Tibial artery (tissue), 4 donors: ENCODE data around the gene RRAGD.
A peak's percentile ranks its signal among the peaks of the same experiment; 100 is the strongest.

ENCODE experiments used
- DNase-seq, 2 donors: peaks; one replicate each; pipeline ENCODE4 v3.0.0-alpha.2; 2019
- H3K27ac ChIP-seq, 2 donors: fragments of 200-600 bp; sonication (generic) in 1 of 2; 1 replicate in 1 of 2; 2 replicates in 1 of 2; pipeline ENCODE4 v1.5.1; 2018 to 2019; ENCODE audit warnings: mild to moderate bottlenecking in 1 of 2
- H3K27me3 ChIP-seq, 2 donors: fragments of 200-600 bp; sonication (generic) in 1 of 2; one replicate each; pipeline versions ENCODE4 v1.5.1 to v1.6.0; 2016 to 2019
- H3K36me3 ChIP-seq, 3 donors: fragments of 200-600 bp; sonication (generic) in 2 of 3; one replicate each; pipeline ENCODE4 v1.5.1; 2016 to 2019; ENCODE audit warnings: mild to moderate bottlenecking in 2 of 3
- H3K4me1 ChIP-seq, 4 donors: fragments of 200-600 bp; sonication (generic) in 2 of 4; 1 replicate in 3 of 4; 2 replicates in 1 of 4; pipeline ENCODE4 v1.5.1; 2016 to 2019
- H3K4me3 ChIP-seq, 2 donors: fragments of 200-600 bp; sonication (generic) in 1 of 2; 1 replicate in 1 of 2; 2 replicates in 1 of 2; pipeline ENCODE4 v1.5.1; 2018 to 2019; ENCODE audit warnings: mild to moderate bottlenecking in 2 of 2
- H3K9me3 ChIP-seq, 3 donors: fragments of 200-600 bp; sonication (generic) in 1 of 3; one replicate each; pipeline ENCODE4 v1.5.1; 2016 to 2019
- CTCF ChIP-seq, 2 experiments: fragments of 200-600 bp in 1 of 2; fragments of 450-650 bp in 1 of 2; IDR thresholded peaks; one replicate each; pipeline ENCODE4 v1.5.1; 2017 to 2019; ENCODE audit warnings: antibody characterized with exemption in 2 of 2, mild to moderate bottlenecking in 1 of 2, moderate library complexity in 1 of 2
- intact Hi-C: fragments of 100-400 bp; cut with DNase I; formaldehyde crosslinking; loops from one replicate; pipeline ENCODE4 v1.15.0; 2023; ENCODE audit warnings: low total_unique reads

The RRAGD gene

GRCh38 chr6:89430201-89430962 is 18.3 kb upstream of the RRAGD start:
- H3K4me3 ChIP-seq, result no peak overlapping the region
- peaks cover 0 to 20% (median 6%) of the 10 kb centered on the region in 4 donors for H3K4me1 ChIP-seq
- intact Hi-C loops, result no loop called here
- H3K9me3 ChIP-seq, result no peaks in the 10 kb centered on the region
- H3K36me3 ChIP-seq, result no peaks in the 10 kb centered on the region
- H3K27ac ChIP-seq, result no peak overlapping the region
- no peak for DNase-seq
- no peak for TF ChIP-seq CTCF (IDR thresholded peaks at IDR 0.05)
- no peaks in the 10 kb centered on the region for H3K27me3 ChIP-seq

GRCh38 chr6:89416796-89417195 is 4.7 kb upstream of the RRAGD start:
- Histone ChIP-seq H3K9me3 (no peaks in the 10 kb centered on the region), H3K36me3 (no peaks in the 10 kb centered on the region), H3K4me3 (no peak overlapping the region), H3K4me1 (peaks cover 0 to 11% (median 5%) of the 10 kb centered on the region in 4 donors), H3K27ac (no peak overlapping the region), H3K27me3 (no peaks in the 10 kb centered on the region)
- TF ChIP-seq CTCF (IDR thresholded peaks at IDR 0.05), result no peak
- DNase-seq, result no peak
- intact Hi-C loops, result loop anchor here (10.0 kb wide), 1 partner anchor 52 kb away; no protein-coding TSS in a partner anchor

- H3K27me3 ChIP-seq, result no peaks in the 10 kb centered on the region
- TF ChIP-seq CTCF (IDR thresholded peaks at IDR 0.05), result no peak
- H3K9me3 ChIP-seq, result no peaks in the 10 kb centered on the region
- no peaks in the 10 kb centered on the region for H3K36me3 ChIP-seq
- H3K27ac ChIP-seq, result no peak overlapping the region
- intact Hi-C loops, result loop anchor here (10.0 kb wide), 1 partner anchor 50 kb away; no protein-coding TSS in a partner anchor
- peaks cover 0 to 16% (median 5%) of the 10 kb centered on the region in 4 donors for H3K4me1 ChIP-seq
- DNase-seq, result no peak
- no peak overlapping the region for H3K4me3 ChIP-seq
These were observed 3.1 kb upstream of the RRAGD start for GRCh38 chr6:89415185-89415584.

- Histone ChIP-seq H3K27ac (no peak overlapping the region), H3K36me3 (no peaks in the 10 kb centered on the region), H3K27me3 (no peaks in the 10 kb centered on the region), H3K4me1 (peaks cover 0 to 22% (median 7%) of the 10 kb centered on the region in 4 donors), H3K9me3 (no peaks in the 10 kb centered on the region), H3K4me3 (no peak overlapping the region)
- intact Hi-C loops, result loop anchor here (10.0 kb wide), 1 partner anchor 49 kb away; no protein-coding TSS in a partner anchor
- no peak for TF ChIP-seq CTCF (IDR thresholded peaks at IDR 0.05)
- DNase-seq, result no peak
These were observed 2.1 kb upstream of the RRAGD start for GRCh38 chr6:89414215-89414614.

GRCh38 chr6:89413006-89413400 is 930 bp upstream of the RRAGD start:
- H3K4me1 ChIP-seq, result peaks cover 0 to 24% (median 7%) of the 10 kb centered on the region in 4 donors
- H3K4me3 ChIP-seq, result peak overlapping the region; percentile 67 to 95
- H3K36me3 ChIP-seq, result no peaks in the 10 kb centered on the region
- no peaks in the 10 kb centered on the region for H3K27me3 ChIP-seq
- TF ChIP-seq CTCF (IDR thresholded peaks at IDR 0.05), result no peak
- DNase-seq, result peak in 1 of 2 donors; percentile 31
- intact Hi-C loops, result loop anchor here (10.0 kb wide), 1 partner anchor 48 kb away; no protein-coding TSS in a partner anchor
- peak overlapping the region; percentile 78 to 85 for H3K27ac ChIP-seq
- no peaks in the 10 kb centered on the region for H3K9me3 ChIP-seq
